MG63 (cell line): ENCODE measurements around the gene C7orf33. TPM values are rescaled to one million over a fixed set of nuclear protein-coding genes. Genes with fewer than 3 reads are reported as not detected.

Source experiments
- DNase-seq: peaks from one replicate; pipeline ENCODE4 v3.0.0-alpha.2; 2020
- H3K27me3 ChIP-seq: fragments of 250-450 bp; sonication (Bioruptor Pico); 2 replicates; pipeline ENCODE4 v1.5.1; 2020; ENCODE audit warnings: mild to moderate bottlenecking, moderate library complexity
- H3K36me3 ChIP-seq: fragments of 250-450 bp; sonication (Bioruptor Pico); 2 replicates; pipeline ENCODE4 v1.5.1; 2020; ENCODE audit warnings: mild to moderate bottlenecking, moderate library complexity
- H3K4me3 ChIP-seq: fragments of 250-450 bp; sonication (Bioruptor Pico); 2 replicates; pipeline ENCODE4 v1.5.1; 2020; ENCODE audit warnings: mild to moderate bottlenecking, moderate library complexity
- H3K9me3 ChIP-seq: fragments of 250-450 bp; sonication (Bioruptor Pico); 2 replicates; pipeline ENCODE4 v1.5.1; 2020; ENCODE audit warnings: mild to moderate bottlenecking, moderate library complexity
- total RNA-seq: library from RNA; depleted of rRNA; stranded (reverse); fragments of >200 nt; shearing (Covaris generic); gene quantifications from 2 replicates; pipeline ENCODE4 v1.2.3, GENCODE V29; 2014; ENCODE audit warnings: low replicate concordance; rRNA removed

Gene C7orf33
- total RNA-seq, 1 experiment from 2014 or later = not detected

DNA sequence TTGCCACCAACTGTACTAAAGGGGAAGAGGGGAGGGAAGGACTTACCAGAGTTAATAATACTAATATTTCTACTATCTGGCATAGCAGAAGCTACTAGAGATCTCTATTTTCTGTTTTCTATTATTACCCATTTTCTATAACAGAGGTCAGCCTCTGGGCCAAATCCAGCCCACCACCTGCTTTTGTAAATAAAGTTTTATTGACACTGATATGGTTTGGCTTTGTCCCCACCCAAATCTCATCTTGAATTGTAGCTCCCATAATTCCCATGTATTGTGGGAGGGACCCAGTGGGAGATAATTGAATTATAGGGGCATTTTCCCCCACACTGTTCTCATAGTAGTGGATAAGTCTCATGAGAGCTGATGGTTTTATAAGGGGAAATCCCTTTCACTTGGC lies 62.2 kb downstream of the C7orf33 start:
- H3K4me3 ChIP-seq = no peak overlapping the region
- H3K36me3 ChIP-seq = no peaks in the 10 kb centered on the region

GRCh38 chr7:148657929-148658328 lies 67.4 kb downstream of the C7orf33 start:
- no peak for DNase-seq

More for the DNA sequence above, 62.2 kb downstream of the C7orf33 start:
- Histone ChIP-seq H3K27me3 (no peaks in the 10 kb centered on the region), H3K9me3 (no peaks in the 10 kb centered on the region)
- DNase-seq = no peak

DNA sequence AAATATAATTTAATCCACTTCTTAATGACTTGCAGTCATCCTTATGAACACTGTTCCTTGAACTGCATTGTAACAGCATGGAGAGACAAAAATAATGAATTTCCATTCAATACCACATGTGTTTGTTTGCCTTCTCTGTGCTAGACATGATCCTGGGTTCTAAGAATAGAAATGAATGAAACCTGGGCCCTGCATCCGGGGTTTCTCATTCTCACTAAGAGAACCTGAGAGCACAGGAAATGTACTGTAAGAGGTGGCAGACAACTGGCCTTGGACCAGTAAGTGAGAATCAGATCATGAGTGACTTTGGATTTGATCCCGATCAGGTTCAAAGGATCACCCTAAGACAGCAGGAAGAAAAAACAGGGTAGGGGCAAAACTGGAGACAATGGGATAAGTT lies 70.9 kb downstream of the C7orf33 start:
- no peak for DNase-seq
- Histone ChIP-seq H3K9me3 (no peaks in the 10 kb centered on the region), H3K27me3 (no peaks in the 10 kb centered on the region), H3K4me3 (no peak overlapping the region), H3K36me3 (no peaks in the 10 kb centered on the region)

More at GRCh38 chr7:148657929-148658328, 67.4 kb downstream of the C7orf33 start:
- no peaks in the 10 kb centered on the region for H3K9me3 ChIP-seq
- H3K36me3 ChIP-seq = no peaks in the 10 kb centered on the region
- H3K4me3 ChIP-seq = no peak overlapping the region
- no peaks in the 10 kb centered on the region for H3K27me3 ChIP-seq

GRCh38 chr7:148662646-148663045 lies 72.1 kb downstream of the C7orf33 start:
- Histone ChIP-seq H3K4me3 (no peak overlapping the region), H3K9me3 (no peaks in the 10 kb centered on the region), H3K36me3 (no peaks in the 10 kb centered on the region), H3K27me3 (no peaks in the 10 kb centered on the region)
- DNase-seq = no peak

- no peaks in the 10 kb centered on the region for H3K27me3 ChIP-seq
- no peak for DNase-seq
- no peaks in the 10 kb centered on the region for H3K9me3 ChIP-seq
- no peak overlapping the region for H3K4me3 ChIP-seq
- H3K36me3 ChIP-seq = no peaks in the 10 kb centered on the region
Observed at GRCh38 chr7:148664324-148664723, 73.8 kb downstream of the C7orf33 start.

- DNase-seq = no peak
Observed at GRCh38 chr7:148665221-148665620, 74.7 kb downstream of the C7orf33 start.

More at GRCh38 chr7:148665221-148665620, 74.7 kb downstream of the C7orf33 start:
- Histone ChIP-seq H3K27me3 (no peaks in the 10 kb centered on the region), H3K9me3 (no peaks in the 10 kb centered on the region), H3K36me3 (no peaks in the 10 kb centered on the region), H3K4me3 (no peak overlapping the region)

Other genes starting within 250 kb of the C7orf33 start
- gene CUL1, start 108.1 kb downstream of the C7orf33 start, total RNA-seq = 32.0 and 37.7 TPM in 2 replicates